GM18502 (cell line): ENCODE results near the gene CCNG2.

Experiments
- ATAC-seq: cut with Tn5 transposase; IDR thresholded peaks from one replicate; pipeline ENCODE4 v1.9.1; 2021; ENCODE audit warnings: mild to moderate bottlenecking; ENCODE audit not compliant: unreplicated experiment, poor library complexity

Gene CCNG2

DNA sequence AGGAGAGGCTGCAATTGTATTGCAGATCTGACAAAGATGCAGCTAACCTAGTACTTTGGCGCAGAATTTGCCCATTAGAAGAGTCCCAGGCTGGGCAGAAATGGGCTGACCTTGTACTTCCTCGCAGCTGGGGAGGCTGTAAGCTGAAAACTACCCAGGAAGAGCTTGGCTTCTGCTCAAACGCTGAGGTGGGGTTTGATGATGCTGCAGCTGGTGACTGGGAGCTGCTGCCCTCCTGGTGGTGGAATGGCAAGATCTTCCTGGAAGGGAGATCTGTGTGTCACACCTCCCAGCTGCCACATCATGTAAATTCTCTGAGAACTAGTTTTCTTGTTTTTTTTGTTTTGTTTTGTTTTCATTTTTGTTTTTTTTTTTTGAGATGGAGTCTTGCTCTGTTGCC lies 17.4 kb downstream of the CCNG2 start:
- ATAC-seq, result no peak

DNA sequence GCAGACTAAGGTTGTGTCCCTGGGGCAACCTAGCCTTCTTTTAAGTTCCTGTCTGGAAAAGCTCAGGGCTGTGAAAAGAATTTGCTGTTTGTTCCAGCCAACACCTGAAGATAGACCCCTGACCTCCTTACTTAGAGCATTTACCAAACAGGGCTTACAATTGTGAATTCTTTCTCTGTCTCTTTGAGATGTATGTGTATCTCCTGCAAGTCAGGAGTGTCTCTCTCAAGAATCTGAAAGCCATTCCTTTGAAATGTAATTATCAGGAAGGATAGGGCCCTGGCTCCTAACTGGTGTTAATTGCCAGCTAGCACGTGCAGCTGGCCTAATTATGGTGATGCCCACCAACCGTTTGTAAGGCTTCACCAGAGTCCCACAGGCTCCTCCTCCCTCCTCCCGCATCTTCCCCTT lies 18.2 kb downstream of the CCNG2 start:
- ATAC-seq, result no peak

DNA sequence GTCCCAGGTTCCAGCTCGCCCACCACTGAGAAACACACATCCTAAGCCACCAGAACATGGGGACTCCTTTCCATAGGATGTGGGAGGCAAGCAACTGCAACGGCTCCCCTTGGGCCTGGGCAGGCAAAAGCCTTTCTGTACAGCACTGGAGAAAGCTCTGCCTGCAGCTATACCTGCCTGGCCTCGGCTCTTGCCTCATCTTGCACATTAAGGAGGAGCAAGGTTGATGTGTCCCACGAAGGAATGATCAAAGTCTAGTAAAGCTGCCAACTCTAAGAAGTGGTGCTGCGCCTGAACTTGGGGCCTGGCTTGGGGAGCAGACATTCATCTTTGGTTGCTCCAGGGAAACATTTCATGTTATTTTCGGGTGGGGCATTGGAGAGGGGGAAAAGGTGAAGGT lies 19.6 kb downstream of the CCNG2 start:
- no peak for ATAC-seq

DNA sequence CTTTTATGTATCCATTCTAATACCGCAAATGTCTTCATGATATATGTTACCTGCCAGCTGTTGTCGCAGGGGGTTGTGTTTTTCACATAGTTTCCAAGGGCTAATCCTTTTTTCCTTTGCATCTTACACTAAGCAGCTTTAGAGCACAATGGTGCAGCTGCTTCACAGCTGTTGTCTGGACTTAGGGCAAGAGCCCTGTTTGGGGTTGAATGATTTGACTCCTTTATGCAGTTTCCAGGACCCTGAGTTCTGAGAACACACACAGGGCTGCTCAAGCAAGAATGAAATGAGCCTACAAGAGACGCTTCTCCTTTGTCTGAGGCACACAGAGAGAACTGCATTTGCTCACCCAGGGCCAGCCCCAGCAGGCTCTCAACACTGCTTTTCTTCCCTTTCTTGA lies 20.2 kb downstream of the CCNG2 start:
- ATAC-seq, result no peak

DNA sequence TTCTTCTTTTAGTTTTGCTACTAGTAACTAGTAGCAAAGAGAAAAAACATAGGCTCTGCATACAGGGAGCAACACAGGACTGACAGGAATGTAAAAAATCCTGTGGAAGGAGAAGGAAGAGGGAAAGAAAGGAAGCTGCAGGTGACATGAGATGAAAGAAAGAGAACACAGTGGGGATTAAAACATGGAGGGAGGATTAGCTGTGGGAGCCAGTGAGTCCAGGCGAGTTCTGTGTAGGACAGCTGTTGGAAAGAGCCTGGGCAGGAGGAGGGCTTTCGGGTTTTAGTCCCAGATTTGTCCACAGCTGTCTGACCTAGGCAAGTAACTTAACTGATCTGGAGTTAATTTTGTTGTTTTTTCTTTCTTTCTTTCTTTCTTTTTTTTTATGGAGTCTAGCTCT lies 21.6 kb downstream of the CCNG2 start:
- ATAC-seq, result no peak

DNA sequence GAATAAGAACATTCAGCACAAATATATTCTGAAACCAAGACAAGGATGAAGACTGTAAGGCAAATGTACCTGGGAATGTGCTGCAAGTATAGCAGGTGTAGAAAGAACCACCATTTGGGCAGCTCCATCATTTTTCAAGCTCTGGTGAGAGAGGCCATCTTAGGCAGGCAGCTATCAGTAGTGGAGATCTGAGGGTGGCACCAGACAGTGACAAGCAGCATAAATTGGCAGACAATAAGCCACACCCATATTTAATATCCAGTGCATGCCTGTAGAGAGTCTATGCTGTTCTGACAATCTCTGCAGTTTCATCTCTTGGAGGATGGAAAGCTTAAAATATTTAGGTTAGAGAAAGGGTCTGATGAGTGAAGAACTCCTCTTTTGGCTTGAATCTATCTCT lies 22.5 kb downstream of the CCNG2 start:
- no peak for ATAC-seq

DNA sequence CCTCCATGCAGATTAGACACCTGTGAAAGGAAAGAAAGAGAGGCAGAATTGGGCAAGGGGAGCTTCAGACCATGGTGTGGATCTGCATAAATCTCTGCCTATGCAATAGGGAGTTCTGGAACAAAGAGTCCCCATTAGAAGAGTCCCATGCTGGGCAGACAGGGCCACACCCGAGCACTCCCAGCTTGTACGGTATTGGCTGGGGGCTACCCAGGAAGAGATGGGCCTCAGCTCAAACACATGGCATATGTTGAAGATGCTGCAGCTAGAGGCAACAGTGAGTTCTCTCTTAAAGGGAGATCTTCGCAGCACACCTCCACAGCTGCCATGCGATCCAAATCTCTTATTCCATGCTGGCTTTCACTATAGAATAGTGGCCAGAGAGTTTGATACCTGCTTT lies 24.7 kb downstream of the CCNG2 start:
- ATAC-seq, result no peak

DNA sequence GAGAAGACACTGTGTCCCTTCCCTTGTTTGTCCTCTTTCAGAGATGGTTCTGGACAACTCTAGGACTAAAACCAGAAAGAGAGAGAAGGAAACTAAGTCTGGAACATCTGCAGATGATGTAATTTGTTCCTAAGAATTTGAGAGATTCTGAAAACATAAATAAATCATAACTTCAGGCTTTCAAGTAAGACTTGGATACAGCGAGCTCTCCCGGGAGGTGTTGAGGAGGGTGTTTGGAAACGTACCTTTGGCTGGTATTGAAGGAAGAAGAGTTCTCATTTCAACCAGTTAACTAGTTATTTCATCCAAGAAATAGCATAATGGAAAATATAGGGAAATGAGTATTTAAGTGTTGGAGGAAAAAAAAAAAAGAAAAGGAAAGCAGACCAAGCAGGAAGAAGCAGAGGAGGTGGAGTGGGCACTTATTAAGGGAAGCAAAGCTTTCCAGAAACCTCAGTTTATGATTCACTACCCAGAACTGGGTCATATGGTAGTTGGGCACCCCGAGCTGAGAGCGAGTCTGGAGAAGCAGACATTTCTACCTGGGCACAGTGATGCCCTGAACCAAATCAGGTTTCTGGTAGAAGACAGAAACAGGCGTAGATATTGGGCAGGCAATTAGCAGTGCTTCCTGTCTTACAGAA lies 26.9 kb downstream of the CCNG2 start:
- no peak for ATAC-seq

DNA sequence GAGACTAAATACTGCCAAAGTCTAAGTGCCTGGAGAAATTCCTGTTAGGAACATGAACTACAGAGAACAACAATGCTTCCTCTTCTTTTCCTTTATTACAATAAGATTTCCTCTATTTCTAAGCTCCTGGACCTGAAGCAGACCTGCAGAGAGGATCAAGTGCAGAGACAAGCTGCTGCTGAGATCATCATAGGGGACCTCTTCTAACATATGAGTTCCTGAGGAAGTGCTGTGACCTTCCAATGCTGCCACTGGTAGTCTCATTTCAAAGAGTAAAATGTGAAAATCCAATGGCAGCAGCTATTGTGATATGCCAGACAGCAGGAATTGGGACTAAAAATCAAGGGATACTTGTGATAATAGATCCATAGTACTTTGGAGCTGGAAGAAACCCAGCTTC lies 28.0 kb downstream of the CCNG2 start:
- no peak for ATAC-seq

DNA sequence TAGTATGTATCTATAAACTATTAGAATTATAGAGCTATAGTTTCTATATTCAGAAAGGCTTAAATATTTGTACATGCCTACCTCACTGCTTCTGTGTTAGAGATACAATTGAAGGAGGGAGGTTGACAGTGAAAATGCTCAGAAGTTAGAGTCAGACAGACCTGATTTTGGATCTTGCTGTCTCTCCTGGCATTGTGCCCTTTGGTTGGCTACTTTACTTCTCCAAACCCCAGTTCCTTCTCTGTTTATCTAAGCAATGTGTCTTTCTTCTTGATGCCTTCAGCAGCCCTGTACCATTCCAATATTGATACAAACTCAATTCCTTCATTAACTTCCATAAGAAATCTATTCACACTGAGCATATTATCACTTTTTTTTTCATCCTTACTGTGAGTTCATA lies 28.7 kb downstream of the CCNG2 start:
- ATAC-seq, result no peak

DNA sequence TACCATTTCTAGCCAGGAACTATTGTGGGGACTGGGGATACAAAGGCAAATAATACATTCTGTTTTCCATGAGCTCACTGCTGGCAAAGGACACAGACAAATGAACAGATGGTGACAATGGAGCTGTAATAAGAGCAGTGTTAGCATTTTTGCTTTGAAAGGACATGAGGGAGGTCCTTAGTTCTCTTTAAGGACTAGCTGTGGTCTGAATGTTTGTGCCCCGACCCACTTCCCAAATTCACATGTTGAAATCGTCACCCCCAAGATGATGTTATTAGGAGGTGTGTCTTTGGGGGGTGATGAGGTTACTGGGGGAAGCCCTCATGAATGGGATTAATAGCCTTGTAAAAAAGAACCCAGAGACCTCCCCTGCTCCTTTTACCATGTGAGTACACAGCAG lies 30.3 kb downstream of the CCNG2 start:
- no peak for ATAC-seq

DNA sequence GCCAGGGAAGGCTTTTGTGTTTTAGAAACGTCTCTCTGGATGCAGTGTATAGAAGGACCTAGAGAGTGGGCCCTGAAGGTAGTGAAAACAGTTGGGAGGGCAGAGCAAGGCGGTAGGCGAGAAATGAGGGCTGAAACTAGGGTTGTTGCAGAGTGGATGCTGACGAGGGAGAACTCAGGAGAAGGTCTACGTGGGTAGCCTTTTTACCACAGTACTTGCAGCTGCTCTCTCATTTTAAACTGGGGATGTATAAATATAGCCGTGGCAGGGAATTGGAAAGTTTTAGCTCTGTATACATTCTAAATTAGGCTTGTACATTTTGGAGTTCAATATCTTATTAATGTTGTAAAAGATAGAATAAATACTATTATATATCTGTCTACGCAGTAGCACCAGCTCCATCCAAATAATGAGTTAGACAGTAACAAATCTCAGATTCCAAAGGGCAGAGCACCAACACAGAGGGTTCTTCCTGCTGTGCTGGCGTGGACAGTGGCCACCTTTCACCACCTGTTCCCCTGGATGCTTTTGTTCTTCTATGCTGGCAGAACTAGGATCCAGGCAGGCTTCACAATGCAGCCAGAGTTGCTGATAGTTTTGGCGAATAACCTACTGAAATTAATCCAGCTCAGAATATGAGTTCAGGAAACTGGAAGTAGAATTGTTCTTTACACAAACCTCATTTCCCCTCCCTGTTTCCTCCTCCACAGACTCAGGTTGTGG lies 31.7 kb downstream of the CCNG2 start:
- ATAC-seq, result no peak

DNA sequence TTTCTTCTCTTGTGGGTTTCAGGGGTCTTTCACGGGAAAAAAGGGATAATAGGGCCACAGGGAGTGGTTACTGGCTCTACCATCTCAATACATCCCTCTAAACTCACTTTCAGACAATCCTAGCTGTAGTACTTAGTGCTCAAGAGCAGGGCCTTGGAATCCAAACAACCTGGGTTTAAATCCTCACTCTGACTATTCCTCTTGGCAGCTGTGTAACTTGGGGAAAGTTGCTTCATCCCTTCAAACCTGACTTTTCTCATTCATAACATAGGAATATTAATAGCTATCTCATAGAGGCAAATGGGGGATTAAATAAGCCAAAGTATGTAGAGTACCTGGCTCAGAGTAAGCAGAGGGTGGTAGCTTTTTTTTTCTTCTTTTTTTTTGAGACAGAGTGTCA lies 32.4 kb downstream of the CCNG2 start:
- no peak for ATAC-seq

DNA sequence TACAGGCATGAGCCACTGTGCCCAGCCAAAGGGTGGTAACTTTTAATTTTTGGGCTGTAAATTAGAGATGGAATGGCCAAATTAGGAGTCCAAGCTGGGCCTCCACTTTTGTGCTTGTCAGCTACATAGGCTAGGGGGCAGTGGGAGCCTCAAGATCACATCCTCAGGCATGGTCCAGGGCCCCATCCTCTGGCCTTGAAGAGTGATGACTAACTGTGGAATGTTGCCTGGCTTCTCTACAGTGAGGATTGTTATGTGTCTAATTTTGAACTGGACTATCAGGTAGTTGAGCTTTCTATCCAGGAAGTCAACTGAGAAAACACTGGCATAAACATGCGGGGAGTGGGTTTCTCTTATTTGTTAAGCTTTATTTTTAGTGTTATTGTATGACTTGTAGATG lies 33.0 kb downstream of the CCNG2 start:
- no peak for ATAC-seq

DNA sequence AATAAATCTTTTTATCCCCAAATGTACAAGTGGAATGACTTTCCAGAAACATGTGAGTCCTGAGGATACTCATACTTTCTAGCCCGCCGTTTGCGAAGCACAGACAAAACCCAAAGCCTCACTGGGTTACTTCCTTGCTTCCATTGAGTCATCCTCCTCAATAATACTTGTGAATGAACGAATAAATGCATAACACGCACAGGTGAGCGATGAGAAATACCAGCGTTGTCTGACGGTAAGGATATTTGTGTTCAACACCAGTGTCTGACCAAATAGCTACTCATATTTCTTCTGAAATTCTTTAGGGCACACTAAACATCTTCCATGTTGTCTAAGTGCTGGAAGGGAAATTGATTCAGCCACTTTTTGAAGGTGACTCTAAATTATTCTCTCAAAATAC lies 36.0 kb downstream of the CCNG2 start:
- no peak for ATAC-seq

DNA sequence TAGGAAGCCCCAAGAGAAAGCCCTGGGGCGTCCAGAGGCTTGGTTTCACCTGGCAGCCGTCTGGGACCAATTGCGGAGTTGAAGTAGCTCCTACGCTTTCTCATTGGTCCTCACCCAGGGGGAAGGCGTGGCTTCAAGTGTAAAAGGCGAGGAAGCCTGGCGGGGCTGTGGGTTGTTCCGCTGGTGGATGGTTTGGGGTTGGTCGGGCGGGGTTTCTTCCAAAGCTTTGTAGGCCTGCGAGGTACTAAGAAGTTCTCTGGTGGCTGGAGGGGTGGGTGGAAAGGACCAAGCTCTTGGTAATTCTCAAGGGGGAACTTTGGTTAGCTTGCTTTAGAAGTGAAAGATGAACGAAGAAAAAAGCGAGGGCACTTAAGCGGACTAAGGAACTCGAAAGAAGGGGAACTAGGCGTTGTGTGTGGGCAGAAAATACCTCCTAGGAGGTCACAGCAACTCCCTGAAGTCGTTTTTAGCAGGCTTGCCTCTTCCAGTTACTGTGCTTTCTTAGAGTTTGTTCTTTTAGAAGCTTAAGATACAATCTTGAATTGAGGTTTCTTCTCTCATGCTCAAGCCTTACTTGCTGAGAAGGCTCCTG lies 36.6 kb downstream of the CCNG2 start:
- peak; percentile 87 for ATAC-seq

DNA sequence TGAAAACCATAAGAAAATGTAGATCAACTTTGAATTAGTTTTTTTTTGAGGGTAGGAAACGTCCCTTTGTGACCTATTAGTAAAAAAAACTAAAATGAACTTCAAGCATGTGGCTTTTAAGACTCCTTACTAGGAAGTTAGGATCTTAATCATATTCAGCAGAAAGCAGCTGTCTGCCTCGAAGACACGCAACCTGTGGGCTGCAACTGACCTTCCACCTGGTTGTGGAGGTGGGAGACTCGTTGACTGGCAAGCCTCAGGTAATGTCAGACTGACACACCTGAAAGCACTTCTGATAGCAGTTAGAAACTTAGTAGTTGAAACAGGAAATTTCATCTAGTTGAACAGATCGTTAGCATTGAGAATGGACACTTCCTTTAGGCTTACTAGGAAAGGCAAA lies 37.4 kb downstream of the CCNG2 start:
- no peak for ATAC-seq

DNA sequence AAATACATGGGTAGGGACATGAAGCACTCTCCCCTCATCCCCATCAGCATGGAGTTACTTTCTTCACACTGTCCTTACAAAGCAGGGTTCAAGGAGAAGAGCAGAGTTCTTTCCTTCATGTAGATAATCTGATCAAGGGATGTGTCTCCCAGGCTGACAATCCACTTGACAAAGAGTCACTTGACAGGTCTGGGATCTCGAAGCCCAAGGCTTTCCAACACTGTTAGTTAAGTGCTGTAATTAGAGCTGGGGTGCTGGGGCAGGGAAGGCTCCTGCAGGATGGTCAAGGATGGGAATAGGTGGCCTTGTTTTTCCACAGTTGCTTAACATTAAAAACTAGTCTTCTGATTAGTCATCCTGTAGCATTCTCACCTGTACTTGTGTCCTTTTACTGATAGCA lies 38.0 kb downstream of the CCNG2 start:
- ATAC-seq, result no peak

DNA sequence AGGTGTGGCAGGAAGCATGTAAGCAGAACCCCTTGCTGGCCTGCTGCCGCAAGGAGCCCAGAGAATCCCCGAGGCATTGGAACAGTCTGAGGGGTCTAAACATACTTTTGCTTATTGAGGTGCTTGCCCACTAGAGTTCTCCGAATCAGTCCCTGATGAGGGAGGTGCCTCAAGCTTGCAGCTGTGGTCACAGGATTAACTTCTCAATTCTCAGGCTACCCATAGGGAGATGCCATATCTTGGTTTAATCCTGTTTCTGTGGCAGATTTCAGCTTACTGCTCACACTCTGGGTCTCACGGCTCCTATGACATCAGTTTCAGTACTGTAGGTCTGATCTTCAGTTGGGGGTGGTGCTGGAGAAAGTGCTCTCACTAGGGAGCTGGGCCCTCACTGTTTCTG lies 39.9 kb downstream of the CCNG2 start:
- peak; percentile 58 for ATAC-seq

DNA sequence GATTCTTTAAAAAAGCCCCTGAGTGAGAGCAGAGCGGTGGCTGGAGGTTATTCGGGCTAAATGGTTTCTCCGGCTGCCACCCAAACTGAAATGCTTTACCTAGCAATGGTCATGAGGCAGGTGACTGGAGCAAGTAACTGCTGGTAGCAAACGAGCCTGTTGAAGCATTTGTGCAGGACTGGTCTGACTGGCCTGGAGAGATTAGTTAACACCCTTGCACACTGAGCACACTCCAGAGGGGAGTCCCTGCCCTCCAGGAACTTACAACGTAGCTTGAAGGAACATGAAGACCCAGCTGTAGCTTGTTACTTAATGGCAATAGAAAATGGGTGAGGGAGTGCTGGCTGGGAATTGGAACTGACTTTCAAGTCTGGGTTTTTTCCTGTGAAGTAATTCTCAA lies 40.4 kb downstream of the CCNG2 start:
- ATAC-seq, result no peak

DNA sequence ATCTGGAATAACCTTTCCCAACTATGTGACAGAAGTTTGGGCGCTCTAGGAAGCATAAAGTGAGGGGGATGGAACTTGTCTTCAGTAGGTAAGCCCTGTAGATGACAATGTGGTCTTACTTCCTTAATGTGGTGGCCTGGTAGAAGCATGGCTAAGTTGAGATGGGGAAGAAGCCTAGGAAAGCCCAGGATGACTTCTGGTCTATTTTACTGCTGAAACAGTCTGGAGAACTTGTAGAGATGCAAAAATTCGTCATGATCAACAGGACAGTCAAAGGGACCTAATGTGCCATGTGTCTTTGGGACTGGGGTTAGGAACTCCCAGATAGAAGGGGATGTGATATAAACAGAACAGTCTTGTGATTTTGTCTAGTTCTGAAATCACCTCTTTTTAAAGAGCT lies 40.8 kb downstream of the CCNG2 start:
- no peak for ATAC-seq

DNA sequence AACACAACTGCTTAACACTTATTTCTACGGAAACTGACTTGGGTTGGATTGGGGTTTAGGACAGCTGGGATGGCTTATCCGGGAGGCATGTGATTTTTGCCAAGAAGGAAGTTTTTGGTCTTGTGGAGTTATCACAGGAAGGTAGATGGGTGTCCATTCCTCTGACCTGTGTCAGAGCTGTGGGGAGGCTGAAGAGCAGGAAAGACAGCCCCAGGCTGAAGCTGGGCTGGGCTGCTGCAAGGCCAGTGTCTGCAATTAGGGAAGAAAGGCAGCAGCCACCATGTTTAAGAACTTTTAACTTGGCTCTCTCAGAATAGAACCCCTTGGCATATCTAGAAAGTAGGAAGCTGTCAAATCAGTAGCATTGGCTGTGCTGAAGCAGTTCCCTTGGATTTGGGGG lies 42.3 kb downstream of the CCNG2 start:
- ATAC-seq, result no peak
